Measurements from ENCODE around the gene WDR55.
"Not testable (repeated sequence)": the region's sequence is repeated elsewhere in the genome, so short reads cannot be mapped to it uniquely, and the experiment has no call there.

WDR55 gene

GRCh38 chr5:140664359-140665119 lies at the start of gene WDR55:
Gene WDR55 (plus strand): TSS chr5:140664904. CDS start chr5:140664913, 9 bp downstream.
- DNase-seq (ENCODE audit: low spot score), result peak; percentile 97

- no peak for DNase-seq (ENCODE audit: low spot score)
Observed at GRCh38 chr5:140622301-140622700, 42.4 kb upstream of the WDR55 start.

- not testable (repeated sequence) for DNase-seq (ENCODE audit: low spot score)
Observed at GRCh38 chr5:140623061-140623460, 41.6 kb upstream of the WDR55 start.

GRCh38 chr5:140624886-140625285 lies 39.8 kb upstream of the WDR55 start:
- DNase-seq (ENCODE audit: low spot score), result not testable (repeated sequence)

GRCh38 chr5:140627972-140628371 lies 36.7 kb upstream of the WDR55 start:
- no peak for DNase-seq (ENCODE audit: low spot score)

GRCh38 chr5:140628711-140629110 lies 36.0 kb upstream of the WDR55 start:
- DNase-seq (ENCODE audit: low spot score), result no peak

GRCh38 chr5:140630292-140631035 lies 34.2 kb upstream of the WDR55 start:
- no peak for DNase-seq (ENCODE audit: low spot score)

GRCh38 chr5:140631036-140631417 lies 33.7 kb upstream of the WDR55 start:
- DNase-seq (ENCODE audit: low spot score), result no peak

- no peak for DNase-seq (ENCODE audit: low spot score)
Observed at GRCh38 chr5:140631831-140632365, 32.8 kb upstream of the WDR55 start.

- DNase-seq (ENCODE audit: low spot score), result peak; percentile 39
Observed at GRCh38 chr5:140632366-140633020, 32.2 kb upstream of the WDR55 start.

- peak; percentile 67 for DNase-seq (ENCODE audit: low spot score)
Observed at GRCh38 chr5:140633021-140633471, 31.7 kb upstream of the WDR55 start, which contains the start of gene CD14. Gene CD14 (minus strand): TSS chr5:140633175. CDS start chr5:140633071, 104 bp downstream.

GRCh38 chr5:140633501-140633900 lies 31.2 kb upstream of the WDR55 start:
- no peak for DNase-seq (ENCODE audit: low spot score)

GRCh38 chr5:140634103-140634502 lies 30.6 kb upstream of the WDR55 start:
- no peak for DNase-seq (ENCODE audit: low spot score)

GRCh38 chr5:140635291-140636257 lies 29.1 kb upstream of the WDR55 start:
- DNase-seq (ENCODE audit: low spot score), result no peak

GRCh38 chr5:140637371-140638100 lies 27.2 kb upstream of the WDR55 start:
- DNase-seq (ENCODE audit: low spot score), result no peak

- DNase-seq (ENCODE audit: low spot score), result not testable (repeated sequence)
Observed at GRCh38 chr5:140638898-140639147, 25.9 kb upstream of the WDR55 start.

- DNase-seq (ENCODE audit: low spot score), result peak; percentile 100
Observed at GRCh38 chr5:140639148-140639981, 25.3 kb upstream of the WDR55 start, which contains the start of gene TMCO6. Gene TMCO6 (plus strand): TSS chr5:140639451. CDS start chr5:140639528, 77 bp downstream.

GRCh38 chr5:140641716-140642115 lies 23.0 kb upstream of the WDR55 start:
- DNase-seq (ENCODE audit: low spot score), result no peak

- peak; percentile 56 for DNase-seq (ENCODE audit: low spot score)
Observed at GRCh38 chr5:140642718-140643117, 22.0 kb upstream of the WDR55 start.

- DNase-seq (ENCODE audit: low spot score), result peak; percentile 22
Observed at GRCh38 chr5:140647042-140647419, 17.7 kb upstream of the WDR55 start.

Data from AG20443 (cell line).